ENCODE data around the gene SKP2.
"Not testable (repeated sequence)": the region's sequence is repeated elsewhere in the genome, so short reads cannot be mapped to it uniquely, and the experiment has no call there.

SKP2 gene

DNA sequence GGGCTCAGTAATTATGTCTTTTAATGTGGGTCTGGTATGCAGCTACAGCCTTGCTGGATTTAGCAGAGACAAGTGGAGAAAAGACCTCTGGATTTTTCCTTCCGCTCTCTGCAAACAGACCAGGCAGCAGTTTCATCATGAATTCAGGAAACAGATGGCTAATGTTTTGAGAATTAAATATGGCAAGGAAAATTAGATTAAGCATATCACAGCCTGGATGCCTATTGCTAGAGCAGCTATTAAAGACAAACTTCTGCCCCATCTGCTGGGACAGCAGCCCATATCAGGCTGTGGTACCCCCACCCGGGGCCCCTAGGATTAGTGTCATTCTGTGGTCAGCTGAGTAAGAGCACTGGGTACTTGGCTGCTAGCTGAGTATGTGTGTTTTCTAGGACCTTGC, 6.2 kb downstream of the SKP2 start:
- DNase-seq: no peak

DNA sequence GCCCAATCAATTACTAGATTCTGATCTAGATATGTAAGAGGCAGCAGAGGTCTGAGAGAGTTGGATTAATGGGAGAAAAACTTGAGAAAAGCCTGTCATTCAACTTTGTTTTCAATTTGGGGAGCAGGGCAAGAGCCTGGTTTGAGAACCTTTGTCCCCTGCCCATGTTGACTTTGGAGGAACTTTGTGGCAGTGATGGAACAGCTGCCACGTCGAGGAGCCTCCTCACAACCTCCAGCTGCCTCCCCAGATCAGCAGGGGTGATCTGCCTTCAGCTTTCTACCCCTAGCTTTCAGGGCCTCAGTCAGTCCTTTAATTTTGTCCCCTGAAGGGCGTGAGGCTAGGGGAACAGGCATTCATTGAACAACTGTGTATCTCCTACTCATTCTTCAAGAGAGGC, 8.7 kb downstream of the SKP2 start:
- DNase-seq: no peak

DNA sequence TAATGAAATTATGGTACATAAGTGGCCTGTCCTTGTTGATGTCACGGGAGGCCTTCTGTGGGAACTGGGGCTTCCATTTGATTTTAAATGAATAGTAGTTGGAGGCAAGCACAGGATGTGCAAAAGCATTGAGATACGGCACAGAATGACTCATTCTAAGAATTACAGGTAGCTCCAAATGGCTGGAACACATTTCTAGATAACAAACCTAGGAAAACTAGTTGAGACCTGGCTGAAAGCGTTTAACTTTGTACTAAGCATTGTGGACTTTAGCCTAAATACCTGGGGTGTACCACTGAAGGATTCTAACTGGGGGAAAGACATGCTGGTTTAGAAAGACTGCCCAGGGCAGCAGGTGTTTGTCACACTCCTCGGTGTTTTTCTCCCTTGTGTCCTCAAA, 9.4 kb downstream of the SKP2 start:
- DNase-seq: no peak

DNA sequence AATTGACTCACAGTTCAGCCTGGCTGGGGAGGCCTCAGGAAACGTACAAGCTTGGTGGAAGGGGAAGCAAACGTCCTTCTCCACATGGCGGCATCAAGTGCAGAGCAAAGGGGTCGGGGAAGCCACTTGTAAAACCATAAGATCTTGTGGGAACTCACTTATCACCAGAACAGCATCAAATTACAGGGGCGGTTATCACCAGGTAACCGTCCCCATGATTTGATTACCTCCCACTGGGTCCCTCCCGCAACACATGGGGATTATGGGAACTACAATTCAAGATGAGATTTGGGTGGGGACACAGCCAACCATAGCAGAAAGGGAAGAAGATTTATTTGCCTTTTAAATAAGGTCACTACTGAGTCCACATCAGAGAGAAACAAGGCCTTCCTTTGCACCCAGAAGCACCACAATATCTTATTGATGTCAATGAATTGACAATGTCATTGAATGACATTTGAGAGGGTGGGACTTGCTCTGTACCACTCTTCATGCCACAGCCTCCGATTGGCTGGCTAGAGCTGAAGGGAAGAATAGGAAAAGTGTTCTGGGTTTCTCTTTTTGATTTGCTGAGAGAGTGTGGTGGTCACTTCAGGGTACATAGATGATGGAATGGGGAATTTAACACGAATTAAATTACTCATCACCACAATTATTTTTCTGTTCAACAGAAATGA, 11.0 kb downstream of the SKP2 start:
- DNase-seq: no peak

DNA sequence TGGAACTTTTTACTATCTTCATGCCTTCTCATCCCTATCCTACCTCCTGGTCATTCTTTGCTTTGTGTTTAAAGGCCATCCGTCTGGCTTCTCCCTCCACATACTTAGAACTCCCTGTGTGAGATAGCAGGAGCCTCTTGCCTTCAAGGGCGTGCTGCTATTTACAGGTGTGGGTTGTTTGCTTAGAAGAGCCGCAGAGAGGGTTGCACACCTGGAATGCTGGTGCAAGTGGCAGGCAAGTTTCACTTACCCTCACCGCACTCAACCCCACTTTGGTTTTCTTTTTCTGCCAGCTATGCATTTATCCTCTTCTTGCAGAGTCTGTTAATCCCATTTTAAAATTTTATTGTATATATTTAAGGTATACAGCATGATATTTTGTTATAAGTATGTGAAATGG, 12.6 kb downstream of the SKP2 start:
- DNase-seq: no peak

DNA sequence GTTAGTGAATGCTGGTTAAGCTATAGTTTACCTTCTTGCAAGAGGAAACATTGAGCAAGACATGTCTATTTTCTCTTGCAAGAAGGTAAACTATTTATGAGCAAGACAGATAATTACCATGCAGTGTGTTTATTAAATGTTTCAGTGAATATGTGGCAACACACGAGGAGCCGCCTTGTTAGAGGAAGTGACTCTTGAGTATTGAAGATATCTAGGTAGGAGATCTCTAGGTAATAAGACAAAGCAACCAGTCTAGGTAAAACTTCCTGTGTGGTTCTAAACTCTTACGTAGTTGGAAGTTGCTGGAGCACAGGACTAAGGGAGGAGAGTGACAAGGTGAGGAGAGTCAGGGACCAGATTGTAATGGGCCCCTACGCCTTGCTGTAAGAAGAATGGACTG, 16.8 kb downstream of the SKP2 start:
- DNase-seq: no peak

DNA sequence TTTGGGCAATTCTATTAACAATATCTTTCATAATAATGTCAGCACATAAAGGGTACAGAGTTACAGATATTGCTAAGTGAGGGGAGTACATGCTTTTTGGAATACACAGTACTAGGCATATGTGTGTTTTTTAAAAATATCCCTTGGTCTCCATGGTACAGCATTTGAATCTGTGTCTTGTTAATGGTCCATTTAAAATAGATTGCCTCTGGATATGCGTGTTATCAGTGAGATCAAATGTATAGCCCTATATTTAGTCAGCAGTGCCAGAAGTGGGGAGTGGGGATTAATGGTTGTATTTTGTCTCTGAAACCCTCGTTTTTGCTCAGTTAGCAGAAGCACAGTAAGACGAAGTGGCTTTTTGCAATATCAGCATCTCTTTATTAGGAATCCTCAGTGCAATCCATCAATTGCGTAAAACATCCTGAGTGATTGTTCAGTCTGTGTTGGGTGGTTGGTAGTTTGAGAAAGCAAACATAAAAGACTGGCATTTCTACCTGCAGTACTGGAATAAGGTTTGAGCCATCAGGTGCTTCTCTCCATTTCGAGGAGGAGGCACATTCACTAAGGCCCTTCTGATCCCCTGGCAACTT, 19.0 kb downstream of the SKP2 start:
- no peak for DNase-seq

DNA sequence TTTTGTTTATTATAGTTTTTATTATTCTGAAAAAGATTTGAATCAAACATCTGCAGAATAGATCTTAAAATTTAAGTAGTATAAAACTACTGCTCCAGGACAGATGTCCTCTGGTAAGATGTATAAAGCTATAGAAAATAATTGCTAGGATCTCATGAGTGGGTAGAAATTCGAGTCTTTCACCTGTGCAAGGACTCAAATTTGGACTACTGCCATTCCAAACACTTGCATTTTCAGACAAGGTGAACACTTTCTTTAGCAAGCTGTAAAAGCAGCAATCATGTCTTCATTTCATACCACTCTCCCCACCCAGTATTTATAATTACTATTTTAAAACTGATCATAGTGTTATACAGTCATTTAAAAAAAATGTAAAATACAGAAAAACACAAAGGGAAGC, 20.7 kb downstream of the SKP2 start:
- DNase-seq: no peak

DNA sequence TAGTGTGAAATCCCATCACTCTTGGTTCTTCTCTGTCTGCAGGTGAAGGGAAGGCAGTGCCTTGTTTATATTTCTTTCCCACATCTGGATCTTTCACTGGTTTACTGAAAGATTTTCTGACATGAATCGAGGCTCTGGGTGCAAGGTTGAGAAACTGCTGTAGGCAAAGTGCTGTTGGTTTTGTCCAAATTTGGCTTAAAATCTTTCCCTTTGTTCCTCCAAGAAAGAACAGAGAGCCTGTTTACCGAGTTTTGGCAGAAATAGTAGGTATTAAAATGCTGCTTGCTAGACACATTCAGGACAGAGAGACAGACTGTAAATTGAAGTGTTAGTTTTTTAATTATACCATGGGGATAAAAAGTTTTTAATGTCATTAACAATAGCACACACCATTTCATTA, 21.5 kb downstream of the SKP2 start:
- DNase-seq: no peak

DNA sequence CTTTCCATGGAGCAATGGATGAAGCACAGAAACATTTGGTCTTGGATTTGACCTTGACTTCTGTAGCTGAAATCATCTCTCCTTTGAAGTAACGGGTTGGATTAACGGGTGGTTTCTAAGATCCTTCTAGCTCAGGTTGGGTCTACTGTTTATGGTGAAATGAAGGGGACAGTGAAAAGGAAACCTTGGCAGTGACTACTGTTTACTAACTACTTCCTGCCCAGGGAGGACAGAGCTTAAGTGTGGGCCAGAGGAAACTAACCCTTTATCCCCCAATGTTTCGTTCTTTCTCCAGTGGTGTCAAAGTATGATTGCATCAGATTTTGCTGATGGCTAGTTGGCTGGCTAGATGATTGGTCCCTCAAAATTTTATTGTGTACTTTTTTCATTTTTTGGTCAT, 22.2 kb downstream of the SKP2 start:
- DNase-seq: no peak

DNA sequence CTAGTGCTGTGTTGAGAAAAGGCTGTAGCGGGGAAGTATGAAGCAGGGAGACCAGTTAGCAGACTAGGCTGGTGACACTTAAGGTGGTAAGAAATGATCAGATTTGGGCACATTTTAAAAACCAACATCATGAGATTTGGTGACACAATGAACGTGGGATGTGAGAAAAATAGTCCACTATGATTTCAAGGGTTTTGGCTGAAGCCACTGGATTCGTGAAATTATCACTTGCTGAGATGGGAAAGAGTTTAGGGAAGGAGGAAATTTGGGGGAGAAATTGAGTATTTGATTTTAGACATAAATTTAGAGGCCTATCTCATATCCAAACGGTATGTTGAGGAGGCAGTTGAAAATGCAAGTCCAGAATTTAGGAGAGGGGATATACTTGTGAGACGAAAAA, 23.1 kb downstream of the SKP2 start:
- no peak for DNase-seq

DNA sequence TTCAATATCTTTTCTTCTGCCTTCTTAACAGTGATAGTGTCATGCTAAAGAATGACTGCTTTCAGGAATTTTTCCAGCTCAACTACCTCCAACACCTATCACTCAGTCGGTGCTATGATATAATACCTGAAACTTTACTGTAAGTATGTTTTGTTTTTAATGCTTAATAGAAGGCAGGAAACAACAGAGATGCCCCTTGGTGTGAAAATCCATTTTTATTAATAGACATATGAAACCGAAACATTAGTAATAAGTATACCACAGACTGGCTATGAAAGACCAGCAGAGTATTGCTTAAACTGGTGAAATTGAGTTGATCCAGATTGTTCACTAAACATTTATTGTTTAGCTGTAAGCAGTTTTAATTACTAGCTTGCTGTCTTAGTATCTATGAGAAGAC, 25.2 kb downstream of the SKP2 start:
- peak; percentile 17 for DNase-seq

DNA sequence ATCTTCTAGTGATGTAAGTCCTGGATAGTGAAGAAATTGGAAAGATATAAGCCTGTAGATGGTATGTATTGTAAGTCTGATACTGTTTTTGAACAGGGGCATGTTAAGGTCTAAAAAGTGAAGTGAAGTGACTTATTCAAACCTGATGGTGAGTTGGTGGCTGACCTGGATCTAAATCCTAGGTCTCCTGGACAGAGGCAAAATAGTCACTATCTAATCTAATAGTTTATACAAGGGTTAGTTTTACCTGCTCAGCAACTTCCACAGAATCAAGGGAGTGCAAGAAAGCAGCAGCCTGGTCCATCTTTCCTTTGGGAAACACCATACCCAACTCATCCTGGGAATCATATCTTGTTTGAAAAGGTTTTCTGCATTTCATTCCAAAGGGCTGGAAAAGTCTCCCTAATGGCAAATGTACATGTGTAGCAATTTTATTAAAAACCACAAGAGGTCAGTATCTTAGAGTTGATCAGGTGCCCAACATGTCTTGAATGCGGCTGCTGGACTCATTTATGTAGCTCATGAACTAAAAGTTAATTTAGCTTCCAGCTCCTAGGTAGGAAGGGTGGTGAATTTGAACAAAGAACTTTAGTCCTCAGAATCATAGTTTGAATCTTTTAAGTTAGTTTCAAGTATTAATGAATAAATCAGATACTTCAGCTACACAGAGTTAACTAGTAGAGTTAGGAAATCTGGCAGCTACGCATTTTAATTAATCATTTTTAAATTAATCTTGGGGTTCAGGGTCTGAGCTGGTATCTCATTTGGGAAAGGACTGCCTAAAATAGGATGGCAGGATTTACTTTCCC, 26.0 kb downstream of the SKP2 start:
- peak; percentile 32 for DNase-seq

DNA sequence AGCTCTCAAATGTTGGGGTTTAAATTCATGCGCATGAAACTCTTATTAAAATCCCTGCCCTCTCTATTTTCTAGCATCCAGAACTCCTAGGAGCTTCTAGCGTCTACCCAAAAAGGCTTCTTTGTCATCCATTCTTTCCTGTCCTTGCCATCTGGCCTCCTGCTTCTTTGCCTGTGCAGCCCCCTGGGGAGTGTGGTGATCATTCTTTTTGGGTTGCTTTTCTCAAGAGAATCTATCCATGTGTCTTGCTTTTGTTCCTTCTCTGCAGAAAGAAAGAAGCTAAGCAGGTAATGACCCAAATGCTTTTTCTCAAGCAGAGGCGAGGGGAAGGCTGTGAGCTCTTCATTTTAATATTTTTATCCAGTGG, 26.6 kb downstream of the SKP2 start:
- DNase-seq: no peak

DNA sequence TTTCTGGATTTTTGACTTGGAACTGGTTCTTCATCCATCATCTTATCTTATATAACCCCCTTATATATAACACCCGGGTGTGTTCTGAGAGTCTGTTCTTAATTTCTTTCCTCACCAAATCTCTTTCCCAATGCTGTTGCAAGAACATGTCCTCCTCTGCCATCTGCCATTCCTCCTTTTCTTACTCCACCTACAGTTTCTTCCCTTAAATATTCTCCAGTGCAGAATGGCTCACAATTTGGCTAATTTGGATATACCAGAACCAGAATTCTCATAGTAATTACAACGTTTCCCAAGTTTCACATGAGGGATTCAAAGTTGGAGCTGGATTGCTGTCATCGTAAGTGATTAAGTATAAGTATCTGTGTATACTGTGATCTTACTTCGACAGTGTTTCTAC, 28.0 kb downstream of the SKP2 start:
- no peak for DNase-seq

DNA sequence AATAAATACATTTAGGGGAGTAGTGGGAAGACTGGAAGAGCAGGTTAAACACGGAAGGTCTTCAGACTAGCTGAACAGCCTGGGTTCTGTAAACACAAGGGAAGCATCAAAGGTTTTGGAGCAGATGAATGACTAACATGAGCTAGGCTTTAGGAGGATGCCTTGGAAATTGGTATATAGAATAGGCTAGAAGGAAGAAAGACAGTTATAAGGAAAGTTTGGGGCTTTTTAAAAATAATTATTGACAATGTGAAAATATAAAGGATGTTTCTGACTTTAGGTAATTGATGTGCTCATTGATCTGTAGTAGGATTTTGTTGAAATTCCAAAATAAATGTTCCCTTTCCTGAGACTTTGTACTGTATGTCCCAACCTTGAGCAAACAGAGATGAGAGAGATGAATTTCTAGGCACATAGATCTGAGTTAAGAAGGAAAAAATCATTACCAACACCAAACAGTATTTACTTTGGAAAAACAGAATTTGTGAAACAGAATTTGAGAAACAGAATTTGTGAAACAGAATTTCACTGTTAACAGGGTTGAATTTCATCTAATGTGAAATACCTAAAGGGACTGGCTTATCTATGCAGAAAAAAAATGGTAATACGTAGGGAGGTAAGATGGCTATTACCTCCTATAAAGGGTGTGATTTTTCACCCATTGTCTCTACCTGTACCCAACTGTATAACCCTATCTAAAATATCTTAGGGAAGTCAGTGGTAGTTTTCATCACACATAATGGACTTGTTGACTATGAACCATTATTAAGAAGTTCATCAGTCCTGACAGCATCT, 28.8 kb downstream of the SKP2 start:
- DNase-seq: no peak

DNA sequence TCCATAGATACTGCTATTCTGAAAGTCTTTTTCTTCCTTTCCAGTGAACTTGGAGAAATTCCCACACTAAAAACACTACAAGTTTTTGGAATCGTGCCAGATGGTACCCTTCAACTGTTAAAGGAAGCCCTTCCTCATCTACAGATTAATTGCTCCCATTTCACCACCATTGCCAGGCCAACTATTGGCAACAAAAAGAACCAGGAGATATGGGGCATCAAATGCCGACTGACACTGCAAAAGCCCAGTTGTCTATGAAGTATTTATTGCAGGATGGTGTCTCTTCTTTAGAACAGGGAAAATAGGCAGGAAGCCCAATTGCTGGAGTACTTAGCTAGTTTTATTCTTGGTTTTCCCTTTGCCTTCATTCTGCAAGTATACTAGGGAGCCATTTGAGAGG, 29.9 kb downstream of the SKP2 start:
- DNase-seq: no peak

DNA sequence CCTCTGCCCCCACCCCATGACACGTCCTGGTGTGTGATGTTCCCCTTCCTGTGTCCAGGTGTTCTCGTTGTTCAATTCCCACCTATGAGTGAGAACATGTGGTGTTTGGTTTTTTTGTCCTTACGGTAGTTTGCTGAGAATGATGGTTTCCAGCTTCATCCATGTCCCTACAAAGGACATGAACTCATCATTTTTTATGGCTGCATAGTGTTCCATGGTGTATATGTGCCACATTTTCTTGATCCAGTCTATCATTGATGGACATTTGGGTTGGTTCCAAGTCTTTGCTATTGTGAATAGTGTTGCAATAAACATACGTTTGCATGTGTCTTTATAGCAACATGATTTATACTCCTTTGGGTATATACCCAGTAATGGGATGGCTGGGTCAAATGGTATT, 32.5 kb downstream of the SKP2 start:
- DNase-seq: not testable (repeated sequence)

DNA sequence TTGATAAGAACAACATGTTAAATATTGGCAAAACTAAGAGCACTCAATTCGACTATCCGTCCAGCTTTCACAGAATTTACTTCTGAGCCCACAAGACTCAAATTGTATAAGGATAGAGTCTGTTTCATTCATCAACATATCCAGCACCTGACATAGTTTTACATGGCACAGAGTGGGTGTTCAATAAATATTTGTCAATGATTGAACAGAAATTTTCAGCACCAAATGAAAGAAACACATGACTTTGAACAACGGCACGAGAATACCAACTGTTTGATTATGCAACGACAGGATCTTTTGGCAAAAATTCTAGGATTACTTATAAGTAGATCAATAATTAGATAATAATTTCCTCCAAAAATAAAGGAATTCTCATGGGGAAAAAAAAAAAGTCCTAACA, 41.8 kb downstream of the SKP2 start:
- DNase-seq: no peak

DNA sequence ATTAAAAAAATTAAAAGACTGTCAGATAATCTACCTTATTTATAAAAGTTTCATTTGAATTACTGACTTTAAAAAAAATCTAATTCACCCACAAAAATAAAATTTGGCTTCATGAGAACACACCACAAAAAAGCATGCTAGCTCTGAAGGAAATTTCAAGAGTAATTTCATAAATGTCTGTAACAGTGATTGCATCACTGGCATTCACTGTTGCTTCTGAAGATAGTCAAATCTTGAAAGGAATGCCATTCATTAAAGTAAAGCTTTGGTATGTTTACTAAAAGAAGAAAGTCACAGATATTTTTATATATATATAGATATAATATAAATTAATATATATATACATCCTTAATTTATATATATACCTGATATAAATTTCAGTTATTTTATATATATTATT, 46.4 kb downstream of the SKP2 start:
- no peak for DNase-seq

DNA sequence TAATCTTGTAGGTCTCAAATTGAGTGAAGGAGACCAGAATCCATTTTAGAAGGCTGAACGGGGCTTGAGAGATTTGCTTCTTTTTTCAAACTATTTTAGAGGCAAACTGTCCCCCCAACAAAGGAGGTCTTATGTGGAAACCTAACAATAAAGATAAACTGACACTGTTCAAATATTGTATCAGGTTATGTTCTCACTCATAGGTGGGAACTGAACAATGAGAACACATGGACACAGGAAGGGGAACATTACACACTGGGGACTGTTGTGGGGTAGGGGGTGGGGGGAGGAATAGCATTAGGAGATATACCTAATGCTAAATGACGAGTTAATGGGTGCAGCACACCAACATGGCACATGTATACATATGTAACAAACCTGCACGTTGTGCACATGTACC, 46.9 kb downstream of the SKP2 start:
- DNase-seq: not testable (repeated sequence)

DNA sequence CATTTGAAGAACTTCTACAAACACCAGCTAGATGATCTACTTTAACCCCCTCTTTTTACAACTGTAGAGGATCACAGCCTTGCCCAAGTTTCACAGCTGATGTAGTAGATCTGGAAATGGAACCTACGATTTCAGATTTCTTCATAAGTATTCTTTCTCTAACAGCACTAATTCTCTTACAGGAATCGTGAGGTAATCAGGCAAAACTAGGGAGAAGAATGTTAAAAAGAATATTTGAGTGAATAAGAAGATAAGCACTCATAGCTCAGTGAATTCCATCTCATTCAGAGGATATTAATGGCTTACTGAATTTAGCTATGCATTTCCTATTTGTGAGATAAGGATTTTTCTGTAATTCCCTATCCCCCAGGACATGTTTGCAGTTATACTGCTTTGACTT, 47.7 kb downstream of the SKP2 start:
- DNase-seq: no peak

DNA sequence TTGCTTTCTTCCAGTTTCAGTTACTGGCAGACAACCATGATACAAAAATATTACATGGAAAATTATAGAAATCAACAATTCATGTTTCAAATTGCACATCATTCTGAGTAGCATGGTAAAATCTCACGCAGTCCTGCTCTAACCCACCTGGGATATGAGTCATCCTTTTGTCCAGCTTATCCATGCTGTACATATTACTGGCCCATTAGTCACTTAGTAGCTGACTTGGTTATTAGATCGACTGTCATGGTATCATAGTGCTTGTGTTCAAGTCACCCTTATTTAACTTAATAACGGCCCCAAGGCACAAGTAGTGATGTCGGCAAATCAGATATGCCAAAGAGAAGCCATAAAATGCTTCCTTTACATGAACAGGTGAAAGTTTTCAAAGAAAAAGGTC, 48.6 kb downstream of the SKP2 start:
- no peak for DNase-seq

DNA sequence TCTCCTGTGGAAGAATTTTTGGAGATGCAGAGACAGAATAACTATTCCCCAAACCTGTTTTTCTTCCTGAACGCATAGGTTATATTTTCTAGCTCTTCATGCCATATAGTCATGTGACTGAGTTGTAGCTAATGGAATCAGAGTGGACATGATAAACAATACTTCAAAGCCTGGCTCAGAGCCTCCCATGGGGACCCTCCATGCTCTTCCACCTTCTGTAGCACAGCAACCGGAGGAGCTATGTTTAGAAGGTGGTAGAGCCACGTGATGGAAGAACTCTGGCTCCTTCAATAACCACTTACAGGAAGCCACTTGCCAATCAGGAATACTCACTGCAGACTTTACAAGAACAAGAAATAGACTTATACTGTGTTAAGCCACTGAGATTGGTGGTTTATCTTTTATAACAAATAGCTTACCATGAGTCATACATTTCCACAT, 50.6 kb downstream of the SKP2 start:
- no peak for DNase-seq
